GM12878 (cell line): ENCODE results near the gene HMG20B. TPM values are rescaled to one million over a fixed set of nuclear protein-coding genes. Genes with fewer than 3 reads are reported as not detected.
A peak's percentile ranks its signal among the peaks of the same experiment; 100 is the strongest.

Source experiments
- CEBPZ ChIP-seq: fragments of 150-350 bp; IDR thresholded peaks from 2 replicates; pipeline ENCODE4 v1.6.1; 2016; ENCODE audit warnings: low read depth, low read length
- IKZF2 ChIP-seq, 2 experiments: fragments of 450-650 bp; IDR thresholded peaks; 2 replicates each; pipeline ENCODE4 v1.6.1; 2017; ENCODE audit warnings: mild to moderate bottlenecking in 2 of 2, moderate library complexity in 2 of 2
- REST ChIP-seq: IDR thresholded peaks from 2 replicates; pipeline ENCODE4 v1.6.1; 2012; ENCODE audit warnings: mild to moderate bottlenecking, low read depth, low read length
- SPI1 ChIP-seq: IDR thresholded peaks from 2 replicates; pipeline ENCODE4 v1.6.1; 2011; ENCODE audit warnings: low read depth, mild to moderate bottlenecking, low read length, moderate library complexity, borderline replicate concordance; ENCODE audit not compliant: insufficient read depth
- SREBF1 ChIP-seq: IDR thresholded peaks from 2 replicates; pipeline ENCODE4 v1.6.1; 2012; ENCODE audit warnings: mild to moderate bottlenecking, low read length
- WRNIP1 ChIP-seq: IDR thresholded peaks from 2 replicates; pipeline ENCODE4 v1.6.1; 2011; ENCODE audit warnings: low read depth, low read length, improper control_type of control experiment, borderline replicate concordance
- polyA plus RNA-seq, 11 experiments: library from polyadenylated mRNA; depleted of rRNA in 4 of 11; unstranded in 6 of 11; stranded (reverse) in 5 of 11; fragments of >200 nt; fragmentation: Nextera tagmentation in 4 of 11; fragmentation: Illumina TruSeq in 1 of 11; extraction: Ambion mirVana in 4 of 11; extraction: Trizol in 1 of 11; gene quantifications; 1 replicate in 1 of 11; 2 replicates in 10 of 11; pipeline versions ENCODE4 v1.2.1 to v1.2.3, GENCODE V29; 2011 to 2016; ENCODE audit warnings: inconsistent platforms in 2 of 11, missing spikeins in 2 of 11, low read depth in 1 of 11
- total RNA-seq, 4 experiments: library from RNA; depleted of rRNA in 3 of 4; stranded (reverse); fragments of >200 nt in 3 of 4; fragmentation: Illumina TruSeq in 1 of 4; extraction: Trizol in 1 of 4; gene quantifications; 2 replicates each; pipeline versions ENCODE4 v1.2.1 to v1.2.3, GENCODE V29; 2013 to 2021
- TF ChIP-seq, protein P1 (sequence below): fragments of 450-650 bp; IDR thresholded peaks from 2 replicates; pipeline ENCODE4 v1.6.1; 2017; ENCODE audit warnings: mild to moderate bottlenecking, moderate library complexity
- TF ChIP-seq, protein P2 (sequence below): fragments of 450-650 bp; IDR thresholded peaks from 2 replicates; pipeline ENCODE4 v1.6.1; 2018; ENCODE audit warnings: borderline replicate concordance, mild to moderate bottlenecking; ENCODE audit not compliant: partially characterized antibody
- TF ChIP-seq, protein P3 (sequence below): fragments of 450-650 bp; IDR thresholded peaks from 2 replicates; pipeline ENCODE4 v1.6.1; 2017; ENCODE audit warnings: antibody characterized with exemption, mild to moderate bottlenecking, moderate library complexity

The HMG20B gene
- total and polyA plus RNA-seq, 10 of the 15 experiments (the other 5 are each of a cell fraction or from before 2014, with no cell fraction given): 0.37 to 92.7 (median 47.0) TPM

DNA sequence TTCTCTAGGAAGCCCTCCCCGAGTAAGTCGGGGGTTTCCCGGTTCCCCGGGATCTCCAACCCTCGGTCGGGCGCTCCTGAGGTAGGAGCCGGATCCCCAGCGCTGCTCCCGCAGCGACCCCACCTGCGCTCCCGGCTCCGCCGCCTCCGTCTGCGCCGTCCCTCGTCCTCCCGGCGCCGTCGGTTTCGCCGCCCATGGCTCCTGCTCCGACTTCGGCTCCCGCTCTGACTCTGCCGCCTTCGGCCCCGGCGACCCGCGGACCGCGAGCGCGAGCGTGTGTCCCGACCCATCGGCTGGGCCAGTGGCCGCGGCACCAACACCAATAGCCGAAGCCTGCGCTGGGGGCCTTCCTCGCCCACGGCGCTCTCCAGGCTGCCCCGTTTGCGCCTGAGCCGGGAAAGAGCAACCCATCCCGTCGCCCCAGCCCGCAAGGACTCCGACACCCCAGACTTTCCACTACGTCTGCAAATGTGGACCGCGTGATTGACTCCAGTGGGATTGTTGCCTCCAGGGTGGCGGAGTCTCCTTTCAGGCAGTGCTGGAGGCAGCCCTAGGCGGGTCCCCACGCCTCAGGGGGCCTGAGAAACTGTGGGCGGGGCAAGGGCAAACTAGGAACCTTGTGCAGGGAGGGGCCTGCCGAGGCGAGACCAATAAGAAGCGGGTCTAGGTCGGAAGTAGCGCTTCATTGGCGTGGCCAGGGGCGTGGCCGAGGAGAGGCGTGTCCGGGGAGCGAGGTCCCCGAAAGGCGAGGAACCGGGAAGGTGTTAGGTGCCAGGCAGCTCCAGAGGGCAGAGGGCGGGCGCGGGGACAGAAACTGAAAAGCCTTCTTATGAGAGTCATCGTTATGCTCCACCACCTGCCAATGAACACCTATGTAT, 54.0 kb downstream of the HMG20B start, which contains the start of gene CACTIN (continued):
- TF ChIP-seq, protein P1, sequence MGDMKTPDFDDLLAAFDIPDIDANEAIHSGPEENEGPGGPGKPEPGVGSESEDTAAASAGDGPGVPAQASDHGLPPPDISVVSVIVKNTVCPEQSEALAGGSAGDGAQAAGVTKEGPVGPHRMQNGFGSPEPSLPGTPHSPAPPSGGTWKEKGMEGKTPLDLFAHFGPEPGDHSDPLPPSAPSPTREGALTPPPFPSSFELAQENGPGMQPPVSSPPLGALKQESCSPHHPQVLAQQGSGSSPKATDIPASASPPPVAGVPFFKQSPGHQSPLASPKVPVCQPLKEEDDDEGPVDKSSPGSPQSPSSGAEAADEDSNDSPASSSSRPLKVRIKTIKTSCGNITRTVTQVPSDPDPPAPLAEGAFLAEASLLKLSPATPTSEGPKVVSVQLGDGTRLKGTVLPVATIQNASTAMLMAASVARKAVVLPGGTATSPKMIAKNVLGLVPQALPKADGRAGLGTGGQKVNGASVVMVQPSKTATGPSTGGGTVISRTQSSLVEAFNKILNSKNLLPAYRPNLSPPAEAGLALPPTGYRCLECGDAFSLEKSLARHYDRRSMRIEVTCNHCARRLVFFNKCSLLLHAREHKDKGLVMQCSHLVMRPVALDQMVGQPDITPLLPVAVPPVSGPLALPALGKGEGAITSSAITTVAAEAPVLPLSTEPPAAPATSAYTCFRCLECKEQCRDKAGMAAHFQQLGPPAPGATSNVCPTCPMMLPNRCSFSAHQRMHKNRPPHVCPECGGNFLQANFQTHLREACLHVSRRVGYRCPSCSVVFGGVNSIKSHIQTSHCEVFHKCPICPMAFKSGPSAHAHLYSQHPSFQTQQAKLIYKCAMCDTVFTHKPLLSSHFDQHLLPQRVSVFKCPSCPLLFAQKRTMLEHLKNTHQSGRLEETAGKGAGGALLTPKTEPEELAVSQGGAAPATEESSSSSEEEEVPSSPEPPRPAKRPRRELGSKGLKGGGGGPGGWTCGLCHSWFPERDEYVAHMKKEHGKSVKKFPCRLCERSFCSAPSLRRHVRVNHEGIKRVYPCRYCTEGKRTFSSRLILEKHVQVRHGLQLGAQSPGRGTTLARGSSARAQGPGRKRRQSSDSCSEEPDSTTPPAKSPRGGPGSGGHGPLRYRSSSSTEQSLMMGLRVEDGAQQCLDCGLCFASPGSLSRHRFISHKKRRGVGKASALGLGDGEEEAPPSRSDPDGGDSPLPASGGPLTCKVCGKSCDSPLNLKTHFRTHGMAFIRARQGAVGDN: no peak
- peak; percentile 30; the same call in 1 of the 2 replicates for TF ChIP-seq SPI1
- no peak for TF ChIP-seq WRNIP1
- TF ChIP-seq, protein P2, sequence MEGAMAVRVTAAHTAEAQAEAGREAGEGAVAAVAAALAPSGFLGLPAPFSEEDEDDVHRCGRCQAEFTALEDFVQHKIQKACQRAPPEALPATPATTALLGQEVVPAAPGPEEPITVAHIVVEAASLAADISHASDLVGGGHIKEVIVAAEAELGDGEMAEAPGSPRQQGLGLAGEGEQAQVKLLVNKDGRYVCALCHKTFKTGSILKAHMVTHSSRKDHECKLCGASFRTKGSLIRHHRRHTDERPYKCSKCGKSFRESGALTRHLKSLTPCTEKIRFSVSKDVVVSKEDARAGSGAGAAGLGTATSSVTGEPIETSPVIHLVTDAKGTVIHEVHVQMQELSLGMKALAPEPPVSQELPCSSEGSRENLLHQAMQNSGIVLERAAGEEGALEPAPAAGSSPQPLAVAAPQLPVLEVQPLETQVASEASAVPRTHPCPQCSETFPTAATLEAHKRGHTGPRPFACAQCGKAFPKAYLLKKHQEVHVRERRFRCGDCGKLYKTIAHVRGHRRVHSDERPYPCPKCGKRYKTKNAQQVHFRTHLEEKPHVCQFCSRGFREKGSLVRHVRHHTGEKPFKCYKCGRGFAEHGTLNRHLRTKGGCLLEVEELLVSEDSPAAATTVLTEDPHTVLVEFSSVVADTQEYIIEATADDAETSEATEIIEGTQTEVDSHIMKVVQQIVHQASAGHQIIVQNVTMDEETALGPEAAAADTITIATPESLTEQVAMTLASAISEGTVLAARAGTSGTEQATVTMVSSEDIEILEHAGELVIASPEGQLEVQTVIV: peak; percentile 82
- TF ChIP-seq, protein P3, sequence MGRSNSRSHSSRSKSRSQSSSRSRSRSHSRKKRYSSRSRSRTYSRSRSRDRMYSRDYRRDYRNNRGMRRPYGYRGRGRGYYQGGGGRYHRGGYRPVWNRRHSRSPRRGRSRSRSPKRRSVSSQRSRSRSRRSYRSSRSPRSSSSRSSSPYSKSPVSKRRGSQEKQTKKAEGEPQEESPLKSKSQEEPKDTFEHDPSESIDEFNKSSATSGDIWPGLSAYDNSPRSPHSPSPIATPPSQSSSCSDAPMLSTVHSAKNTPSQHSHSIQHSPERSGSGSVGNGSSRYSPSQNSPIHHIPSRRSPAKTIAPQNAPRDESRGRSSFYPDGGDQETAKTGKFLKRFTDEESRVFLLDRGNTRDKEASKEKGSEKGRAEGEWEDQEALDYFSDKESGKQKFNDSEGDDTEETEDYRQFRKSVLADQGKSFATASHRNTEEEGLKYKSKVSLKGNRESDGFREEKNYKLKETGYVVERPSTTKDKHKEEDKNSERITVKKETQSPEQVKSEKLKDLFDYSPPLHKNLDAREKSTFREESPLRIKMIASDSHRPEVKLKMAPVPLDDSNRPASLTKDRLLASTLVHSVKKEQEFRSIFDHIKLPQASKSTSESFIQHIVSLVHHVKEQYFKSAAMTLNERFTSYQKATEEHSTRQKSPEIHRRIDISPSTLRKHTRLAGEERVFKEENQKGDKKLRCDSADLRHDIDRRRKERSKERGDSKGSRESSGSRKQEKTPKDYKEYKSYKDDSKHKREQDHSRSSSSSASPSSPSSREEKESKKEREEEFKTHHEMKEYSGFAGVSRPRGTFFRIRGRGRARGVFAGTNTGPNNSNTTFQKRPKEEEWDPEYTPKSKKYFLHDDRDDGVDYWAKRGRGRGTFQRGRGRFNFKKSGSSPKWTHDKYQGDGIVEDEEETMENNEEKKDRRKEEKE: no peak
- TF ChIP-seq CEBPZ: no peak
- TF ChIP-seq REST: no peak
- peak; percentile 39; the same call in 1 of the 2 replicates for TF ChIP-seq SREBF1
- TF ChIP-seq IKZF2 (IDR thresholded peaks at IDR 0.05): no peak
